Stimulated activated CD8-positive, alpha-beta memory T cell treated with anti-CD3 and anti-CD28 coated beads, Interleukin-7, amount 100 ng/mL, for 48 hours (primary cell): ENCODE results near the gene KNDC1.

Experiments used
- DNase-seq, 2 donors: peaks; one replicate each; pipeline ENCODE4 v3.0.0-alpha.2; 2020; ENCODE audit warnings: low read depth in 1 of 2; ENCODE audit errors: extremely low read depth in 1 of 2

KNDC1 gene

GRCh38 chr10:133271521-133272300, 111.7 kb downstream of the KNDC1 start:
- DNase-seq = no peak

DNA sequence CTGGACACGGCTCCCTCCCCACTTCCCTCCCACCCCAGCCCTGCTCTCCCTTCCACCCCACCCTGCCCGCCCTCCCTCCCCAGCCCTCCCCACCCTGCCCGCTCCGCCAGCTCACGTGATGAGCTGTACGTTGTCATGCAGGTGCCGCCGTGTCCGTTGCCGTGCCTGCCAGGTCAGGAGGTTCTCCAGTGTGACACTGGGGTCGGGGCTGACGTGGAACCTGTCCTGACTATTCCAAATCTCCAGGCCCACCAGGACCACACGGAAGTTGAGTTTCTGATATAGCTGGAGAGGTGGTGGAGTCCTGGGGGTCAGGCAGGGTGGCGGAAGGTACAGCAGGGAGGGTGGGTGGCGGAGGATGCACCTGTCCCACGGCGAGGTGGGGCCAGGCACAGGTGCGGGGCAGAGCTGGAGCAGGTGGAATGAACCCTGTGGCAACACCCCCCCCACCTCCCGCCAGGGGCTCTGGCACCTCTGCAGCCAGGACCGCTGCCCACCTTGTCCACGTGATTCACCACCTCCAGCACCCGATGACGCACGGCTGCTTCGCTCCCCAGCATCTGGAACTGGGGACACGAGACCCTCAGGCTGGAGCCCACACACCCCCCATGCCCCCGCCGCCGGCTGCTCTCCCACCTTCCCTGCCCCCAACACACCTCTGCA, 112.4 kb downstream of the KNDC1 start:
- DNase-seq = no peak

- DNase-seq = no peak
These were observed 113.0 kb downstream of the KNDC1 start for GRCh38 chr10:133272964-133273420.

DNA sequence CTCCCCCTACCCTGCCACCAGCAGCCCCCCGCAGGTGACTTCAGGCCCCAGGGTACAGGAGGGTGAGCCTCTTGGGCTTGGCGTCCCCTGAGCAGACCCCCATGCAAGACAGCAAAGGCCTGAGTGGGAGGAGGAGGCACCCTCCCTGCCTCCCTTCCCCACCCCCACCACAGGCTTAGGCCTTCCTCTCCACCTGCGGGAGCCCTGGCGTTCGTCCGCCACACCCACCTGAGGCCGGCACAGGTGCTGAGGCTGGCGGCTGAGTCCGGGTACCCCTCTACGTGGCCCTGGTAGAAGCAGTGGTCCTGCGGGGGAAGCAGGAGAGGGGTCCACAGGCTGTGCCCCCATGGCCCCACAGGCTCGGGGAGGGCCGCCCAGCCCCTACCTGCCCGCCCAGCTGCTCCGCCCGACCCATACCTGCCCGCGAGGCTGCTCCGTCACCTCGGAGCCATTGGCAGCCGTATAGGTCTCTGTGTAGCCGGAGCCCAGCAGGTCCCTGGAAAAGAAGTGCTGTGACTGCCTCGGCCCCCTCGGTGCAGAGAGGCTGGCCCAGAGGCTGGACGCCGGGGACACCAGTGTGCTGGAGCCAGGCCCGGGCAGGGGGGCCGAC, 113.6 kb downstream of the KNDC1 start:
- no peak for DNase-seq

GRCh38 chr10:133274751-133275683, 115.0 kb downstream of the KNDC1 start:
- peak in 1 of 2 donors; percentile 86 for DNase-seq

DNA sequence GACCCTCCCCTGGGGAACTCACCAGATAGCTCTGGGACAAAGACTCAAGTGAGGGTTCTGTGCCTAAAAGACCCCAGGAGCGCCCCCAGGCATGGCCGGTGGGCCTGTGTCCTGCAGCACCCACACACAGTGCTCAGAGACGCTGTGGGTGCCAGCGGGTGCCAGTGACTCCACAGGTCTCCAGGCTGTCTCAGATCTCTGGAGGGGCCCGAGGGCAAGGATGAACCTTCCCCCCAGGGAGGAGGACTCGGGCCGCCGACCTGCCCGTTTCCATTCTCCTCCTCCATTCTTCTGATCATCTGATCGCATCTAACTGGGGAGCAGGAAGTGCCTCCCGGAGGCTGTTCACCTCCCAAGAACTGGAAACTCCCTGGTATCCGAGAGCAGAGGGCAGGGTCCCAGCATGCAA, 115.7 kb downstream of the KNDC1 start:
- DNase-seq = peak in 1 of 2 donors; percentile 58
